GM19372 (cell line): ENCODE results near the gene SARDH.

ENCODE experiments used
- ATAC-seq: cut with Tn5 transposase; IDR thresholded peaks from one replicate; pipeline ENCODE4 v1.9.1; 2021; ENCODE audit warnings: mild to moderate bottlenecking, low read depth, moderate library complexity; ENCODE audit not compliant: unreplicated experiment

Gene SARDH

DNA sequence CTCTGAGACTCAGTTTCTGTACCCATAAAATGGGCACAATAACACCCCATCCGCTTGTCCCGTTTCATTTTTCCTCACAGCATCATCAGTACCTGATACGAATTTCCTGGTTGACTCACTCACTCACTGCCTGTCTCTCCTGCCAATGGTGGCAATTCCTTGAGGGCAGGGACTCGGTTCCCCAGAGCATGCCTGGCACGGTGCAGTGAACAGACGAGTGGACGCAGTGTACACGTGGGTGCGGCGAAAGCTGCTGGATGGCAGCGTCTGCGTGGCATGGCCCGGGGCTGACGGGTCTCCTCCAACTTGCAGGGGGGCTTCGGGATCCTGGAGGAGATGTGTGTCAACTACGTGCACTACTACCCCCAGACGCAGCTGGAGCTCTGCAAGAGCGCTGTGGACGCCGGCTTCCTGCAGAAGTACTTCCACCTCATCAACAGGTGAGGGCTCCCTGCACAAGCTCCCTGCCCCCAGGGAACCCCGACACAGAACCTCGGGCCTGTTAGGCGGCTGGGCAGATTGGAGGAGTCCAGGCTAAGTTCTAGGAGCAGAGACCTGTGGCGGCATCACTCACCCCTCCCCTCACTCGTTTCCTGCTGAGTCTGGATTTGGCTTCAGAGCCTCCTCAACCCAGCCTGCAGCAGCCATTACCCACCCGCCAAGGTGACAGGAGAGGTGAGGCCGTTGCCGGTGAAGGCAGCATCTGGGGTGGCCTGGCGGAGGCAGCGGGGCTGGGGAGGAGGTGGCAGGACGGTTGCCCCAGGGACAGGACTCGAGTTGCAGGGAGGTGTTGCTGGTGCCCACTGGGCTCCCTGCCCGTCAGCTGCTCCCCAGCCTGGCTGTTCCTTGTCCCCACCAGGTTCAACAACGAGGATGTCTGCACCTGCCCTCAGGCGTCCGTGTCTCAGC, 81.7 kb downstream of the SARDH start:
- no peak for ATAC-seq

DNA sequence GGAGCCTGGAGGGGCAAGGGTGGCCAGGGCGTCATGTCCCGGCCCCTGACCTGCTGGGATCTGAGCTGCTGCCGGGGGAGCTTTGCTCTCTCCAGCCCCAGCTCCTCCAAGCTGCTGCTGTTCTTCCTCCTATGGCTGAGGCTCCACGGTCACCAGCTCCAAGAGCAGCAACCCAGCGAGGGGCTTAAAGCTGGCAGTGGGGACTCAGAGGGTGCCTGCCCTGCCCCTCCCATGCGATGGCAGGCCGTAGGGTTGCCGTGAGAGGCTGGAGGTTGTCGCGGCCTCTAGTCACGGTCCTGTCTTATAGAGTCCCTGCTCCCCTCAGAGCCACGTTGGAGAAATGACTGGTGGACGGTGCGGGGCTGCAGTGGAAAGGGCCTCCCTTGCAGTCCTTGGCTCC, 82.5 kb downstream of the SARDH start:
- no peak for ATAC-seq

DNA sequence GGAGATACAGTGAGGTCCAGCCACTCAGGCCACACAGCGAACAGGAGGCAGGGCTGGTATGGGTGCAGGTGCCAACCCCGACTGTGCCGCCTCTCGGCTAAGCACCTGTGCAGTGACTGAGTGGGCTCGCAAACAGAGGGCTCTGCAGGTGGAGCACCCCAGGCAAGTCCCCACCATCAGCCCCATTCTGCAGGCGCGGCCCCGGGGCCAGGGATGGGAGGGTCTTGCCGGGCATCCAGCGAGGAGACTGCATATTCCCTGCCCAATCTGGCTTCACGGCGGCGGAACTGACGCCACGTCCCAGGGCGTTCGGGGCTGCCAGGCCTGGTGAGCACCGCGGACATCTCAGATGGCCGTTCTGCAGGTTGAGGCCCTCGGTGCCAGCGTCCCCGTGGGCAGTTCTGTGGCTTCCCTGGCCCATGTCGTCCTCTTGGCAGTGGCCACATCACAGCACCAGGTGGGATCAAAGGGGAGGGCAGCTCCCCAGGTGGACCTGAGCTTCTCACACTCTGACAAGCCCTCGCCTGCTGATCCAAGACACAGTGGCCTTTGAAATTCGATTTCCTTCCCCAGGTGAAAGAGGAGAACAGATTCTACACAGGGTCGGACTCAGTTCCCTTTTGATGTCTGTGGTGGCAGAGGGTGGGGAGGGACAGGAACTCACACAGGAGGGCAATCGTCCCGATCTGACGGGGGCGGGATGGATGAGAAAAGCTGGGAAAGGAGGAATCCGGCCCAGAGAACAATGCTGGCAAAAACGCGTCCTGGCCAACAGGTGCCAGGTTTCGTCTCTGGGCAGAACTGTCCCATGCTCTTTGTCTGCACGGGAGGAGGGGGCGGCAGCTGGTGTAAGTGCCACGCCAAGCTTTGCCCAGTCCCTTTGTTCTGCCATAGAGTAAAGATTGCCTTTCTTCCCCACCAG, 83.2 kb downstream of the SARDH start:
- no peak for ATAC-seq

DNA sequence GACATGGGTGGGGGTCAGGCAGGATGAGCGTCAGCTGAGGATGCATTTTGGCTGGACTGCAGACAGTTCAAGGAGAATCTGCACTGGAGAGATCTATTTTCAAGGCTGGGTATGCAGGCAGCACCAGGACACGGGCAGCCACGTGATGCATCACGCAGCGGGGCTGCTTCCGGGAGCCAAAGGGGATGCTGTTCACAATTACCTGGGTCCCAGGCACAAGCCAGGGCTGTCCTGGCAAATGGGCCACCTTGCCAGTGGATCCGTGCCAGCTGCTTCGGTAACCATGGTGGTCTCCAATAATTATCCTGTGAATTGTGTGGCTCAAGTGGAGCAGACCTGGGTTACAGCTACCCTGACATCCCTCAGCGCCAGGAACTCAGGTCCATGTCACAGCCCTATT, 84.5 kb downstream of the SARDH start:
- ATAC-seq = no peak

DNA sequence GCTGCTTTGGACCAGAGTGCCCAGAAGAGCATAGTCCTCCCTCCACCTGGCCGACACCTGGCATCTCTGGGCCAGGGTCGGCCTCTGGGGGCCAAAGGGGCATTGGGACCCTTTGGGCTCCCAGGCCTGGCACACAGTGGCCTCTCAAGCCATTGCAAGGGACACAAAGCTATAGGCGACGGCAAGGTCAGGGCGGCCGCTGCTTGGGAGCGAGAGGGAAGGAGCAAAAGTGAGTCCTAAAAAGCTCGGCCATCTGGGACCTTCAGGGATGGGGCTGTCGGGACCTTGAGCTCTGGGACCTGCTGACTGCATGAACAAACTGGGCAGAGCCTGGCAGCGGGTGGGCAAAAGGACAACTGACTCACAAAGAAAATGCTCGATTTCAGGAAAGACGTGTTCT, 88.1 kb downstream of the SARDH start:
- no peak for ATAC-seq

DNA sequence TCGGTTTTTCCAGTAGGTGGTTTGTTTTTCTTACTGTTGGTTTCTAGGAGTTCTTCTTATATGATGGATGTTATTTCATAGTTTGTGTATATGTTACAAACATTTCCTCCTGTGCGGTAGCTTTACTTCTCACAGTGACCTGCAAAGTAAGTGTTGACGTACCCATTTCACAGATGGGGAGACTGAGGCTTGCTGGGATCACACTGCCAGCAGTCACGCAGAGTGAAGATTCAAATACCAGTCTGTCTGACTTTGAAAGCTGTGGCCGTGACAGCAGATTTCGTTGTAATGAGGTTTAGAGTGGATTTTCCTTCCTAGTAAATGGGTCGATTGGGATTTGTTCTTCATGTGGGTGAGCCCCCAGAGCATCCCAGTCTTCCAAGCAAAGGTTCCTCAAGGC, 89.0 kb downstream of the SARDH start:
- ATAC-seq = no peak

DNA sequence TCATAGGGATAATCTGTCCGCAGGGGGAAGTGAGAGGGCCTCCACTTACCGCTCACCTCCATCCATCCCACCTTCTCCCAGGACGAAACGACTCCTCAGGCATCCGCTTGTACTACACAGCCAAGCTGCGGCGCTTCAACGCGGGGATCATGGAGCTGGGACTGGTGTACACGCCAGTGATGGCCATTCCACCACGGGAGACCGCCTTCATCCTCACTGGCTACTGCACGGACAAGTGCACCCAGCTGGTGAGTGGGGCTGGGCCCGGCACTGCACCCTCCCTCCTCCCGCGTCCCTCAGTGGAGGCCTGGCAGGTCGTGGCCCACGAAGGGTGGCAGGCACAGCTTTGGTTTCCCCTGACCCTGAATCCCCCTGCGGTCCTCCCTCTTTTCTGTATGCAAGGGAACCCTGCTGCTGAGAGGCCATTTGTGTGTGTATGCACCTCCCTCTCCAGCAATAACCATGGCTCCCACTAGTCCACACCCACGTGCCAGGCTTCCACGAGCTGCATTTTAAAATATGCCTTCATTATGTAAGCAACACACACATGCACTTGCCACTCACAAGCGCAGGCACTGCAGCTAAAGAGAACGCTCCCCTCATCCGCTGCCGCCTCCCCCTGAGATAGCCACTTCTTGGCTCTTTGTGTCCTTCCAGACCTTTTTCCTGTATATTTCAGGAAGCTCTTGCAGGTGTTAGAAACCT, 90.2 kb downstream of the SARDH start:
- no peak for ATAC-seq

DNA sequence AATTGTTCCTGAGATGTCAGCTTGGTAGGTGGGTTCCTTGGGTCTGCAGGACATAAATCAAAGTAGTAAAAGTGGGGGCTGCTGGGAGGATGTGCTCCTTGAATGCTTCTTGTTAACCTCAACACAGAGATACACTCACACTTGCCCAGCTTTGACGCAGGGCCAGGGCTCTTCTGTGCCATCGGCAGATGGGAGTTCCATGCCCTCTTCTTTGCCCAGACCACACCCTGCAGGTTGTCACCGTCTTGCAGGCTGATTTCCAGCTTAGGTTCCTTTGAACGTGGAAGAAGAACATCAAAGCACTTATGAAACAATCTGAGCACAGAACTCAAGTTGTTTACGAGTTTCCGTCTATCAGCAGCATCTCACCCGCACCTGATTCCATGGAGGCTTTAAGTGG, 91.0 kb downstream of the SARDH start:
- ATAC-seq = no peak

DNA sequence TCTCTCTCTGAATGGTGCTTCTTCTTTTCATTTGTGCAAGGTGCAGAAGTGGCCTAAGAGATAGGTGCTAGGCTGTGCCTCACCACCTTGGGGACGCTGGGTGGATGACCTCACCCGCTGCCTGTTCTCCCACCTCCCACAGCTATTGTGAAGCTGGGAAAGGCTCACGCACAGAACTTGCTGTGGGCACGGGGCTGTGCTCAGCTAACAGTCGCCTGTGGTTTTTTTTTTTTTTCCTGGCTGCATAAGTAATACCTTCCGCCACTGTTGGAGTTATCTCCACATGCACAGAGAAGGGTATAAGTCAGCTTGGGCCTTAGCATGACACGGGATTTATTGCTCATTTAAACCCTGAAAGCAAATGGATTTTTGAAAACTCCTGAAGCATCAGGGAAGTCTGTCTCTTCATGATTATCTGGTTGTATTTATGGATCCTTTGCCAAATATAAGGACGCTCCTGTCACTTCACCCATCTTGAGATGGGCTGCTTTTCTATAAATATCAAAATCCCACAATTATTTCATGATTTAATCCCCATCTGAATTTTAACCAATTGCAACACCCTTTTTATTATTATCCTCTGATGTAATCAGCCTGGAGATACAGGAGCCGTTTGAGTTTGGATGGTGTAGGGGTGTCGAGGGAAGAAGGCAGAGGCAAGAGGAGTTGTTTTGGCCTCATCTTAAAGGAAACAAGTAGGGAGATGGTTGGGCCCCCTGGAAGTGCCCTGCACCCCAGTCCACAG, 93.0 kb downstream of the SARDH start:
- no peak for ATAC-seq

DNA sequence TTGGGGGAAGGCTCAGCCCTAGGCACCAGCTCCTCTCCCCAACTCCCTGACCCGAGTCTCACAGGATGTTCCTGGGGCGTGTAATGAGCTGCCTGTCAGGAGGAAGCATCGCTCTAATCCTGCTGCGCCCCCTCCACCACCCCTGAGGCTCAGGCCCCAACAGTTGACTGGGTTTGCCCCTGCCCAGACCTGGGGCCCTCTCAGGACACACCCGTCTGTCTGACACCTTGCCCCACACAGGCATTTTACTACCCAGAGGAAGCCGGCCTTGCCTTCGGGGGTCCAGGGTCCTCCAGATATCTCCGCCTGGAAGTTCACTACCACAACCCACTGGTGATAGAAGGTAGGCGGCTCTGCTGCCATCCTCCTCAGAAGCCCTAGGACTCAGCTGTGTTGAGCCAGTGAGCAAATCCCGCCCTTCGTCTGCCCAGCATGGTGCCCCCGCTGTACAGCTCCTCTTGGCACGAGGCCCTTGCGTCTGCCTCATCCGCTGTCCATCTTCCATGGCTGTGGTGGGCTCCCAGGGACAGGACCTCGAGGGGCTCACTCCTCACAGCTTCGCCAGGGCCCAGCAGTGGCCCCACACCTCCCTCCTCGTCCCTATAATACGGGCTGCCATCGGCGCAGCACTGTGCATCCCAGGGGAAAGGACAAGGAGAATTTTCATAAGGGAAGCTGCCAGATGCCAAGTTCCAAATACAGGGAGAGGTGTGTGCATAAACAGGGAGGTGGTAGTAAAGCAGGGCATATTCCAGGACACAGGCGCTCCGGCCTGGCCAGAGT, 94.0 kb downstream of the SARDH start:
- no peak for ATAC-seq

DNA sequence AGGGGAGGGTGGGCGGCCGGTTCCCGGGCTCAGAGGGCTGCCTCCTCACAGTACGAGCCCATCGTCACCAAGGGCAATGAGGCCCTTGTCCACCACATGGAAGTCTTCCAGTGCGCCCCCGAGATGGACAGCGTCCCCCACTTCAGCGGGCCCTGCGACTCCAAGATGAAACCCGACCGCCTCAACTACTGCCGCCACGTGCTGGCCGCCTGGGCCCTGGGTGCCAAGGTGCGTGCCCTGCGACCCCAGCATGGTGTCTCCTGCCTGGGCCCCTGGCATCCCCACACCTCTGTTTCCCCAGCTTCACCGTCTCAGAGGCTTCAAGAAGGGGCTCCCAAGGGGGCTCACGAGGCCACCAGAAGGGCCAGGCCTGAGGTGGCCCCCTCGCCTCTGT, 94.8 kb downstream of the SARDH start:
- no peak for ATAC-seq

DNA sequence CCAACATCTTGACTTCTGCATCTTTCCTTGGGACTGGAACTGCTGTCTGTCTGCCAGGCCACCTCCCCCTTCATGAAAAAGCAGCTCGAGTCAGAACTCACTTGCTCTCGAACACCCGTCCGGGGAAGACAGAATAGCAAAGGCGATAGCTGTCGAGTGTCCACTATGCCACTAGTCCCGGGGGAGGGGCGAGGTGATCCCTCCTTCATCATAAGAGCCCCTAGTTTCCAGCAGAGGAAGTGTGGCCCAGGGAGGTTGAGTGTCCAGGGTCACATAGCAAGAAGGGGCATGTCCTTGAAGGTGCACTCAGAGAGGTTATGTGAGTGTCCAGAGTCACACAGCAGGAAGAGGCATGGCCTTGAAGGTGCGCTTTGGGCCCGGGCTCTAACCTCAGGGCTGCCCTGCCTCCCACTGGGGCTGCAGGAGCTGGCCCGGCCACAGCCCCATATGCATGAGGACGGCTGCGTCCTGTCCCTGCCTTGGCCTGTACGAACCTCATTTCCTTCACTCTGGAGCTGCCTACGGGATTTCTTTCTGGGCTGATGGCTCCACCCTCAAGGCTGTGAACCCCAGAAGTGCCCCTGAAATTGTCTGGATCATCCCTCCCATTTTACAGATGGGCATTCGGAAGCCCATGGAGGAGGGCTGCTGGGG, 95.3 kb downstream of the SARDH start:
- ATAC-seq = no peak

DNA sequence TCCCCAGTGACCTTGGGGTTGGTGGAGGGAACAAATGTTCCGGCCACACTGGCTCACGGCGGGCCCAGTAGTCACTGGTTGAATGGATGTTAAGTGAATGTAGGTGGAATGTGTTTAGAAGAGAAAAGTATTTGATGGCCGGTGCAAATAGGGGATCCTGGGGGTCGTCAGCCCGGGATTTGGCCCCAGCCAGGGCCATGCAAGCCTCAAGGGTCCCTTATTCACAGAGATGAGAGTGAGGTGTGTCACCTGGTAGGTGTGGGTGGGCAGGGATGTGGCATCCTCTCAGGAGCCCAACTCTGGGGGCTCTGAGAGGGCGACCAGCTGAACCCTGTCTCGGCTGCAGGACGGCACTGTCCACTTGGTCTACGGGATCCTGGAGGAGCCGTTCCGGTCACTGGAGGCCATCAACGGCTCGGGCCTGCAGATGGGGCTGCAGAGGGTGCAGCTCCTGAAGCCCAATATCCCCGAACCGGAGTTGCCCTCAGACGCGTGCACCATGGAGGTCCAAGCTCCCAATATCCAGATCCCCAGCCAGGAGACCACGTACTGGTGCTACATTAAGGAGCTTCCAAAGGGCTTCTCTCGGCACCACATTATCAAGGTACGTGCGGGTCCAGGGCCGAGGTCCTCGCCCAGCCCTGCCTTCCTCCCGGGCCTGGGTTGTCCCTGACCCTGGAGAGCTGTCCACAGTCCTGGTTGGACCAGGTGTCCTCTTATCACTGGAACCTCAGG, 96.1 kb downstream of the SARDH start:
- ATAC-seq = no peak

DNA sequence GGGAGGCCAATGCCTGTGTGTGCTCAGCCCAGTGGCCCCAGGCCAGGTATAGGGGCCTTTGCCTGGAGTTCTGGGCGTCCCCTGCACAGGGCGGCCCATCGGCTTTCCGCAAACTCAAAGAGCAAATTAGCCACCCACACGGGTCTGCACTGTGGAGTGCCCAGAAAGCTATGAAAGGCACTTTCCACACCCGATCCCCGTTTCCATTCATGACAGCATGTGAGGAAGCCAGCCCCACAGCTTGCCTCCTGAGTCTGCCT, 96.8 kb downstream of the SARDH start:
- no peak for ATAC-seq

DNA sequence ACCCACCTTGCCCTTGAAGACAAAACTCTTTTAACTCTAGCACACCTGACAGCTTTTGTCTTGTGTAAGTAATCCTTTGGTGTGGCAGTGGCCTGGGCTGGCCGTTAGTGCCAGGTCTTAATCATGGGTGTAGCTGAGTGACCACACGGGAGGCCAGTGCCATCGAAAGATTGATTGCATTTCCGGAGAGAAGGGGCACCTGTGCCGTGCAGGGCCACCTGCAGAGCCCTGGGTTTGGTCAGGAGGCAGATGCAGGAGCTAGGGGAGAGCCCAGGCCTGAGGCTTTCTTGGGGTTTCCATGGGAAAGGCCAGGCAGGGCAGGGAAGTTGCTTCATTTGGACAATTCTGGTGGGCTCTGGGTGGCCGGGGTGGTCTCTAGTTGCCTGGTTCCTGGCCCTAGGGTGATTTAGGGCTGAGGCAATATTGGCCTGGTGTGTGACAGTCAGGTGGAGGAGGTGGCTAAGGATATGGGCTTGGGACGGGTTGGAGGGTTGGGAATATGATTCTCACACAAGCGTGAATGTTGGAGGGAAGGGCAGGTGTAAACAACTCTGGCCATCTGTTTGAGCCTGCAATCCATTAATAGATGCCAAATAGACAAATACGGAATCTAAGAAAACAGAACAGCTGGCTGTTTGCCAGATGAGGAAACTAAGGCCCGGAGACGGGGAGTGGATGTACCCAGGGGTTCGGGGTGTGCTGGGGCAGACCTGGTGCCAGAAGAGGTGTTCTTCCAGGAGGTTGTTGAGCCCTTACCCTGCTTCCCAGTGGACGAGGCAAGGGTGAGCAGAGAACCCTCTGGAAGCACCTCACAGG, 97.4 kb downstream of the SARDH start:
- ATAC-seq = no peak

DNA sequence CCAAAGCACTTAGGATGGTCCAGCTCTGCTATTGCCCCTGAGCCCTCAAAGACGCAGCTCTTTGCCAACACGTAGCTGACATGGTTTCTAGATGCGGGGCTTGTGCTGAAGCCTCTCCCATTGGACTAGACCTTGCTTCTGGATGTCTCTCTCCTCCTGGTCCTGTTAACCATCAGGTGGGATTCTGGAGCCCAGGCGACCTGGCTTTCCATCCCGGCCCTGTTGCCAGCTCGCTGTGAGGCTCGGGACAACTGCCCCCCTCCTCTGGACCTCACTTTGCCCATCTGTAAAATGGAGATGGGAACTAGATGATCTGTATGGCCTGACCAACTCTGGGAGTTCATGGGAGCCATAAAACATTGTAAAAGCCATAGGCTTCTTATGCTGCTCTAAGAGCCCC, 98.0 kb downstream of the SARDH start:
- no peak for ATAC-seq

DNA sequence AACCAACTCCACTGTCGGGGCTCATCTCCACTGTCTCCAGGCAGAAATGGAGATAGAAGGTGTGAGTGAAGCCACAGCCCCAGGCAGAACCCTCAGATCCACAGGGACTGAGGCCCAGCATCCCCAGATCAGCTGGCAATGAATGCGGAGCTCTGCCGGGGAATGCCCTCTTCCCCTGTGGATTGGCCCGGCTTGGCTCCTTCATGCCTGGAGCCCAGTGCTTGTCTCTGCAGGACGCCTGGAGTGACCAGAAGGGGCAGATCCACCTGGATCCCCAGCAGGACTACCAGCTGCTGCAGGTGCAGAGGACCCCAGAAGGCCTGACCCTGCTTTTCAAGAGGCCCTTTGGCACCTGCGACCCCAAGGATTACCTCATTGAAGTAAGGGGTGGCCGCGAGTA, 98.5 kb downstream of the SARDH start:
- ATAC-seq = no peak

DNA sequence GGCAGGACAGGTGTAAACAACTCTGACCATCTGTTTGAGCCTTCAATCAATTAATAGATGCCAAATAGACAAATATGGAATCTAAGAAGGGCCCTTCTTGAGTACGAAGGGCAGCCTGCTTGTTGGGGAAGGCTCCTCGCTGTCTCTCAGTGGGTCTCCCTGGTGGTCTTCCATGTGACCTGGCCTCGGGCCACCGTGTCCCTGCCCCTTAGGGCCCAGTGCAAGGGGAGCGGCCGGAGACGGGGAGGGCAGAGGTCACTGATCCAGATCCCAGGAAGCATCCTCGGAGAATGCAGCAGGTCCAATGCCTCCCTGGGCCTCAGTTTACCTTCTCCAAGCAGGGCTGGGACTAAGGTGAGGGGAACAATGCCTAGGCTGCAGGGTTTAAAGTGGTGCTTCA, 99.4 kb downstream of the SARDH start:
- no peak for ATAC-seq
